Astrocyte of the cerebellum (primary cell): Measurements from ENCODE around the gene APEX1.
"Not testable (repeated sequence)": the region's sequence is repeated elsewhere in the genome, so short reads cannot be mapped to it uniquely, and the experiment has no call there.

Source experiments
- DNase-seq: peaks from one replicate; pipeline ENCODE4 v3.0.0-alpha.2; 2011; ENCODE audit warnings: low read depth
- H3K4me3 ChIP-seq: 2 replicates; pipeline ENCODE4 v1.5.1; 2011; ENCODE audit warnings: mild to moderate bottlenecking, low read depth, low read length, moderate library complexity
- CTCF ChIP-seq: IDR thresholded peaks from 2 replicates; pipeline ENCODE4 v1.5.1; 2012; ENCODE audit warnings: low read length, low read depth, moderate library complexity, mild to moderate bottlenecking; ENCODE audit errors: missing control alignments
- in situ Hi-C: cut with HindIII; loops from 2 replicates; pipeline ENCODE4 v1.10.0; 2017; ENCODE audit warnings: low sequenced_read_pairs

Gene APEX1

GRCh38 chr14:20435582-20436362, 19.3 kb upstream of the APEX1 start, which contains the start of gene KLHL33:
Gene KLHL33, minus strand, starts transcription at chr14:20436166. Its CDS starts 355 bp downstream, at chr14:20435811.
- DNase-seq, result no peak
- in situ Hi-C loops, result no loop called here
- peak within 1 kb of the TSS; percentile 5 for H3K4me3 ChIP-seq
- no peak for TF ChIP-seq CTCF

- no peak for TF ChIP-seq CTCF
- H3K4me3 ChIP-seq, result no peak overlapping the region
- in situ Hi-C loops, result no loop called here
- DNase-seq, result peak; percentile 63
Measured at GRCh38 chr14:20436363-20436755, 18.7 kb upstream of the APEX1 start.

- H3K4me3 ChIP-seq, result no peak overlapping the region
- no peak for DNase-seq
- in situ Hi-C loops, result no loop called here
- TF ChIP-seq CTCF, result no peak
Measured at GRCh38 chr14:20438664-20439063, 16.4 kb upstream of the APEX1 start.

GRCh38 chr14:20440465-20440864, 14.6 kb upstream of the APEX1 start:
- DNase-seq, result no peak
- TF ChIP-seq CTCF, result no peak
- in situ Hi-C loops, result no loop called here
- no peak overlapping the region for H3K4me3 ChIP-seq

GRCh38 chr14:20440882-20441281, 14.1 kb upstream of the APEX1 start:
- no peak overlapping the region for H3K4me3 ChIP-seq
- no peak for DNase-seq
- no peak for TF ChIP-seq CTCF
- in situ Hi-C loops, result no loop called here

GRCh38 chr14:20441461-20441860, 13.6 kb upstream of the APEX1 start:
- no peak for TF ChIP-seq CTCF
- in situ Hi-C loops, result no loop called here
- DNase-seq, result no peak
- no peak overlapping the region for H3K4me3 ChIP-seq

- H3K4me3 ChIP-seq, DNase-seq, in situ Hi-C loops: not testable (repeated sequence)
Measured at GRCh38 chr14:20443650-20444049, 11.4 kb upstream of the APEX1 start.
